Stimulated activated naive CD4-positive, alpha-beta T cell treated with Interleukin-2 at 50 U/mL for 16 hours (primary cell): ENCODE measurements around the gene TMEM127.
A peak's percentile ranks its signal among the peaks of the same experiment; 100 is the strongest.
"Not testable (repeated sequence)": the region's sequence is repeated elsewhere in the genome, so short reads cannot be mapped to it uniquely, and the experiment has no call there.

Source experiments
- DNase-seq: peaks from one replicate; lab custom pipeline; 2025; lab: John Stamatoyannopoulos, UW

Gene TMEM127

DNA sequence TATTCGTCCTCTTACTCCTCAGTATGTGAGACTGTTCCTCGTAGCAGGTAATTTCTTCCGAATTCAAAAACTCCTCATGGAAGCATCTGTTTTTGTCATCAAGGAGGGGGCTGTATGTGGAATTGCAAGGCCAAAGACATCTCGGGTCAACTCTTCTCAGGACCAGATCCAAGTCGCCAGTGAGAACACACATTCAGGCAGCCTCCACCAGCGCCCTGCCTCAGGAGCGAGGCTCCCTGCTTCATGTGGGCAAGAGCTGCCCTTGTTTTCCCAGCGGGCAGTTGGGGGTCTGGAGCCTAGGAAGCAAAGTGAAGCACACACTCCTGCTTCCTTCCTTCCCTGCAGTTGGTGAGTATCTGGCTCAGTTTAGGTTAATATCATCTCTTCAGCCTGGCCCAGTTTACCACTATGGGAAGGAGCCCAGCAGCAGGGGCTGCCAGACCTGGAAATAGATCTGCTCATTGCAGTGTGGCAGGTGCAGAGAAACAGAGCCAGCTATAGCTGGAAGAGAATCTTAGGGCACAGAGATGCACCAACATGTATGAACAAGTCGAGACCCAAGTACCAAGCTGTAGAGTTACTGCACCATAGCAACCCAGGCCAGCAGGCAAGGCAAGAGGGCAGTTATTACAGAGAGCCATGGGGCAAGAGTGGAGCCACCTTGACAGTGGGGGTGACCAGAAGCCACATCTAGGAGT is 25.3 kb downstream of the TMEM127 start:
- DNase-seq: no peak

DNA sequence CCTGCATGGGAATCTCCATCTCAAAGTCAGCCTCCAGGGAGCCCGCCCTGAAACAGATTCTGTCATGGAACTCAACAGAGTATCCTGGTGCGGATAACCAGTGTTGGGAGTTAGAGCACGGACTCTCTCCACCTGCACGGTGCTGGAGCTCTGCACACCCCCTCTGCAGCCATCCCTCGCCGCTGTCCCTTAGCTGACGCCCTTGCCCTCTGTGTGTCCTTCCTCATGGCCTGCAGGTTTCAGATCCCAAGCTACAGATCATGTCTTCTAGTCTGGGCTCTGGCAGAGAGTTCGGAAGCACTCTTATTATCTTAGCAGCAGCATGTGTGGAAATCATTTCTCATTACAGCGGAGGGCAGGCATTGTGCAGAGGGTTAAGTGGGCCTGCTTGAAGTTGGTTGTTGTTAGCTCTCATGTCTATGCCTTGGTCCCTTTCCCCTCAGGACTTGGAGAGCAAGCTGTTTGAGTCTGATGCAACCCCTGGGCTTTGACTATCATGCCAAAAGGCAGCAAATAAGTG is 26.0 kb downstream of the TMEM127 start:
- DNase-seq: no peak

DNA sequence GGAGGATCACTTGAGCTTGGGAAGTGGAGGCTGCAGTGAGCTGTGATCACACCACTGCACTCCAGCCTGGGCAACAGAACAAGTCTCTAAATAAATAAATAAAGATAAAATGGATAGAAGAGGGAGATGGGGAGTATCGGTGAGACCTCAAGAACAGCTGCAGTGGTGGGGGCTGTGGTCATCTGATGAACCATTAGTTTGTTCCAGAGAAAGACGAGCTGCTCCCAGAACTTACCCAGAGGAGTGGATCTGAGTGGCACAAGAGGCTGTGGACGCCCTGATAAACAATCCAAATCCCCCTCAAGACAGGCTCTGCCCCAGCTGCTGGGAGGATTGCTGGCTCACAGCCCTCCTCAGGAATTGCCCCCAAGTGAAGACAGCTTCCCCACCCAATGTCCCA is 26.7 kb downstream of the TMEM127 start:
- no peak for DNase-seq

DNA sequence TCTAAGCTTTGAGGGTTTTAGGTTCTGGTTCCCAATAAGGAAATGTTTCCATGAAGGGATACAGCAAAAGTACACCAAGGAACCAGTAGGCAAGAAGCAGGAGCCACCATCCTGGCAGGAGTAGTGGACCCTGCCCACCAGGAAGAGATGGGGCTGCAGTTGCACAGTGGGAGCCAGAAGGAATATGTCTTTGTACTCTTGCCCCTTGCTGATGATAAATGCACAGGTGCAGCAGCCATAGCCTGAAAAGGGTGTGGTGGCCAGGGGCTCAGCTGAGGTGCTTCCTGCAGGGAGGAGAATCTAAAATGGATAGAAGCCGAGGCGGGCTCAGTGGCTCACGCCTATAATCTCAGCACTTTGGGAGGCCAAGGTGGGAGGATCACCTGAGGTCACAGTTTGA is 27.5 kb downstream of the TMEM127 start:
- DNase-seq: no peak

DNA sequence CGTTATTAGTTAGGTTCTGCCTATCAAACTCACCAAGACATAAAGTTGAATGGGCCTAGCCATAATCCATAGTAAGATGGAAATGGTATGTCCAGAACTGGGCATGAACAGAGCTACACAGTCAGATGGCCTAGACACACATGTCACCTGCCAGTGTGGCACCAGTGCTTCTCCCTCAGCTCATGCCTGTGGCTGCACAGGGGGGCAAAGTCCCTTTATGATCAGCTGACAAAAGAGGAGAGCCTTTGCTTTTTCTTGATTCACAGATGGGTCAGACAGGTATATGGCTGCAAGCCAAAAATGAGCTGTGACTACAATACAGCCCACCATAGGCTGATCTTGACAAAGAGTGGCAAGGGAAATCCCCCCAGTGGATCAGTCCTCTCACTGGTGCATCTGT is 28.9 kb downstream of the TMEM127 start:
- DNase-seq: no peak

DNA sequence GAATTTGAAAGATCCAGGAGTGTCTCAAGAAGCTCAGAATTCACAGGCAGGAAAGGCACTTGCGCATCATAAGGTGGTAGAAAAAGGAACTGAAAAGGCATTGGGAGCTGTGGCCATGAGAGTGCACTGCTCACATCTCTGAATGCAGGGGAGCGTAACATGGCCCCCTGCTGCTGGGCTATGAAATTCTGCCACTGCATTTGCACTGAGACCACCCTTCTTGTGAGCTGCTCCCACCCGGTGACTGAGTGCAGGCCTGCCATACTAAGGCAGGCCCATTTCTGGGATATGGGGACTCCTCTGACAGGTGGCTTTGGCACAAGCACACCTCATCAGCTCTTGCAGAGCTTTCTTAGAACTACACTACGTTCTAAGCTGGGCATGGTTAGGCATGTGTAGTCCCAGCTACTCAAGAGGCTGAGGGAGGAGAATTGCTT is 31.9 kb downstream of the TMEM127 start:
- no peak for DNase-seq

DNA sequence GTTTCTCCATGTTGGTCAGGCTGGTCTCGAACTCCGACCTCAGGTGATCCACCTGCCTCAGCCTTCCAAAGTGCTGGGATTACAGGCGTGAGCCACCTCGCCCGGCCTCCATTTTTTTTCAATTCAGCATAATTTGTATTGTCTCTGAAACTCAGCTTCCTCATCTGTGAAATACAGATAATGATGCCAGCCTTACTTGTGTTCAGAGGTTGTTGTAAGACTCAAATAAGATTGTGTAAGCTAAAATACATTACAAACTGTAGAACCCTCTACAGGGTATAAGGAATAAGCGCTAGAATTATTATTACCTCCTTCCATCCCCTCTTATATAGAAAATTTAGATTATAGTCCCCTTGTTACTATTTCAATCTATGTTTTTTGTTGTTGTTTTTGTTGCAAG is 32.4 kb downstream of the TMEM127 start:
- DNase-seq: no peak

DNA sequence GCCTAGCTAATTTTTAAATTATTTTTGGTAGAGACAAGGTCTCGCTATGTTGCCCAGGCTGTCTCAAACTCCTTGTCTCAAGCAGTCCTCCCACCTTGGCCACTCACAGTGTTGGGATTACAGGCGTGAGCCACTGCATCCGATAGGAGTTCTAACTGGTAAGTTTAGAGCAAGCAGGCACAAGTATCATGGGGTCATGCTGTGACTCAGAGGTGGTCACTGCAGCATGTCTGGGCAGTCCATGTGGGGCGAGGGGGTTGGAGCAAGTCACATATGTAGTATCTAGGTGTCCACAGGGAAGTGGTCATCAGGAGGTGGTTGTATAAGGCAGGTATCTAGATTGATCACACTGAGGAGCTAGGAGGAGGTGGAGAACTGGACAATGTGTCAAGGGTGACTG is 34.5 kb downstream of the TMEM127 start:
- DNase-seq: no peak

DNA sequence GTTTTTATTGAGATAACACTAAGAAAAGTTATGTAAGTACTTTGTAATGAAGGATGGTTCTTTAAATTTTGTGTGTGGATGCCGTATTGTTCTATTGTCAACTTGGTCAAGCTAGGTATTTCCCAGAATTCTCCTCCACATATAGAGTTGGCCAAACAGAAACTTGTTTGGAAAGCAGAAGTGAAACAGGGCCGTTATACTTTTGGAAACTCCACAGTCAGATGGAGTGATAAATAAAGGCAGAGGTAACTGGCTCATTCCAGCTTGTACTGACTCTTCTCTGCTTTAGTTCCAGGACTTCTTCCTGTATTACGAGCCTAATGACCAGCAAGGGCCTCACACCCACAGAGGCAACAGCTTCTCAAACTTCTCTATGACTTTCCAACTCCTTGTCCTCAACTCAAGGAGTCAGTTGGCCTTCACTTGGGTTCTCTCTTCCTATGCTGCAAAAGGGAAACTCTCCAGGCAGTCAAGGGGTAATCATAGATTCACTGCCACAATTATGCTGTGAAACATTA is 40.7 kb downstream of the TMEM127 start:
- no peak for DNase-seq

DNA sequence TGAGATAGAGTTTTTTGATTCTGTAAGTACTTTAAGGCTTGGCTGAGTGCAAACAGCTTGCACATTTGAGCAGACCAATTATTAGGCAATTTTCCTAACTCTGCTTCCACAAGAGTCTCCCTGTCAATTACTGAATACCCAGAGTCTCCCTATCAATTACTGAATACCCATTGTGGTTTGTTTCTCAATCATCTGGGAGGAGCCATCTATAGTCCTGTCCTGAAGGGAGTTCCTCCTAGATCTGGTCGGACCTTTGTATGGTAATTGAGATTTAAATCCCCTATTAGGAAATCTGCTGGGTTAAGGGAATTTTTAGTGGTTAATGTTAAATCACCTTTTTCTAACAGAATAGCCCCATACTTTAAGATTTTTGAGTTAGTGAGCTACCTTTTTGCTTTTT is 44.7 kb downstream of the TMEM127 start:
- not testable (repeated sequence) for DNase-seq

DNA sequence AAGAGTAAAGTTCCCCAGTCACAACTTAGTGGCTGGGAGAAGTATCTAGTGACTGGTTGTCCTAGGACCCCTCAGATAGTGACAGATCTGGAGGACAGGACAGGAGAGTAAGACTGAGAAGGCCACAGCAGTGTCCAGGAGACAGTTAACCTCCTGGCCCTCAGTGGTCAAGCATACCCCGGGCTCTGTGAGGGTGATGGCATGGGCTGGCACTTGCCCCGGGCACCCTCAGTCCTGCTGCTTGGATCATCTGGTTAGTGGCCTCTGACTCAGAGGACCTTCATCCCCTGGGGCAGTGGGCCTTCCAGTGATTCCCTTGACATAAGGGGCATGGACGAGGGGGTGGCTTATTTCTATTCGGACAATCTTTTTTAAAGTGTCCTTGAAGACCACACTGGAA is 45.8 kb downstream of the TMEM127 start:
- not testable (repeated sequence) for DNase-seq

DNA sequence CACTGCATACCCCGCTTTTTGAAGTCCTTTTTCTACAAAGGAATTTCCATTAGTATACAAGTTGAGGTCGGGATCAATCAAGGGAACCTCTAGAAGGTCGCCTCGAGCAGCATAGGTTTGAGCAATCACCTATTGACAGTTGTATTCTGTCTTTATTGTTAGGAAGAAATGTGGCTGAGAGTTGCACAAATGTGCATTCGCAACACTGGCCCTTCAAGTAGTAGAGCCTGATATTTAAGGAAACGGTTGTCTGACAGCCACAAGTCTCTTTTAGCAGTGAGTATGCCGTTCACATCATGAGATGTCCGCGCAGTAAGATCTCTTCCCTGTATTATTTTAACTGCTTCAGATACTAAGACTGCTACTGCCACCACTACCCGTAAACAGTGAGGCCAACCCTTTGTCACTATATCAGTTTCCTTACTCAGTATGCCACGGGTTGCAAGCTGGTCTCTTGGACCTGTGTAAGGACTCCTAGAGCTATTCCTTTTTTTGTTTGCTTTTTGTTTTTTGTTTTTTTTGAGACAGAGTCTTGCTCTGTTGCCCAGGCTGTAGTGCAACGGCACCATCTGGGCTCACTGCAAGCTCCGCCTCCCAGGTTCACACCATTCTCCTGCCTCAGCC is 47.2 kb downstream of the TMEM127 start:
- no peak for DNase-seq

DNA sequence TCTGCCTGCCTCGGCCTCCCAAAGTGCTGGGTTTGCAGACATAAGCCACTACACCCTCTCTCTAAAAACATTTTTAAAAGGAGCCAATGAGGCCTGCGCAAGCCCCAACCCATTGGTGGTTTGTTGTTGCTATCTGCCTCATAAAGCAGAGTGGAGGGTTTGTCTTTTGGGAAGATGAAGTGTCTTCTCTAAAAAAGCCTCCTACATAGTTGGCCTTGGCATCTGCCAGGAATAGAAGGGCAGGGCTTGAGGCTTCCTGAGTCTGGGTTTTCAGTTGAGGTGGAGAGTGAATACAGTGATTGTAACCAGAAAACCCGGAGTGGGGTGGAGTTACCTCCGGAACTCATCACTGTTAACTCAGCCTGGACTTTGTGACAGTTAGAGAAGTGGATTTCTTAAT is 51.2 kb downstream of the TMEM127 start:
- DNase-seq: no peak

DNA sequence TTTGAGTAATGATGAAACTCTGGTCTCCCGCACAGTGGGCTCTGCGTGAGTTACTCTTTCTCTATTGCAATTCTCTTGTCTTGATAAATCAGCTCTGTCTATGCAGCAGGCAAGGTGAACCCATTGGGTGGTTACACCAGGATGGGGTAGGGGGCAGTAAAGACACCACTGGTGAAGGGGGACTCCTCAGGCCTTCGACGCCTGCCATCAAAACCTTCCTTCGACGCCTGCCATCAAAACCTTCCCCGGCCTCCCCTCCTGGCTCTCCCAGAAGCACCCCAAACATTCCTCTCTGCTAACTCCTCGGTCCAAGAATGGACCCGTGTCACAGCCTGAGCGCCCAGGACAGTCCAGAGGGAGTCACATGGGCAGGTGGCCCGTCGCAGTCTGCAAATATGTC is 52.4 kb downstream of the TMEM127 start:
- no peak for DNase-seq

DNA sequence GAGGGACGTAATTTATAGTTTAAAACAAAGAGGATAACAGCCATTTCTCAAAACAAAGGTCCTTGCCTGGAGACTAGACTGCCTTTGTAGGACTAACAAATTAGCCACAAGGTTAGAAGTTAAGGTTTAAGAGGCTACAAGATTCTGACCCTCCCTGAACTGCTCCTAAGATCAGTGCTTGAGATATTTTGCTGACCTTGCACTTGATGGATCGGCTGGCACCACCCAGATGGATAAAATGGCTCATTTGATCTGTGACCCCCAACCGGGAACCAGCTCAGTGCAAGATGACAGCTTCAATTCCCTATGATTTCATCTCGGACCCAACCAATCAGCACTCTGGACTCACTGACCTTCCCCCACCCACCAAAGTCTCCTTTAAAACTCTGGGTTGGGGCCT is 53.5 kb downstream of the TMEM127 start:
- DNase-seq: no peak

DNA sequence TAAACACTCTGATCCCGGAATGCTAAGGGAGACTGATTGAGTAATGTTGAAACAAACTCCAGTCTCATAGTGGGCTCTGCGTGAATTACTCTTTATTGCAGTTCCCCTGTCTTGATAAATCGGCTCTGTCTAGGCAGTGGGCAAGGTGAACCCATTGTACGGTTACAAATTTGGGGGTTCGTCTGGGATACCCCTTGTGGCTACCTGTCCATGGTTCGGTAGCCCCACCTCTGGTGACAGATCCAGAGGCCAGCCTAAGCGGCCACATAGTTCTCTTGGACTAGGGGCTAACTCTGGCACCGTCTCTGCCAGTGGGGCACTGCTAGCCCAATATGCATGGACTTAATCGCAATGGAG is 56.1 kb downstream of the TMEM127 start:
- DNase-seq: no peak

DNA sequence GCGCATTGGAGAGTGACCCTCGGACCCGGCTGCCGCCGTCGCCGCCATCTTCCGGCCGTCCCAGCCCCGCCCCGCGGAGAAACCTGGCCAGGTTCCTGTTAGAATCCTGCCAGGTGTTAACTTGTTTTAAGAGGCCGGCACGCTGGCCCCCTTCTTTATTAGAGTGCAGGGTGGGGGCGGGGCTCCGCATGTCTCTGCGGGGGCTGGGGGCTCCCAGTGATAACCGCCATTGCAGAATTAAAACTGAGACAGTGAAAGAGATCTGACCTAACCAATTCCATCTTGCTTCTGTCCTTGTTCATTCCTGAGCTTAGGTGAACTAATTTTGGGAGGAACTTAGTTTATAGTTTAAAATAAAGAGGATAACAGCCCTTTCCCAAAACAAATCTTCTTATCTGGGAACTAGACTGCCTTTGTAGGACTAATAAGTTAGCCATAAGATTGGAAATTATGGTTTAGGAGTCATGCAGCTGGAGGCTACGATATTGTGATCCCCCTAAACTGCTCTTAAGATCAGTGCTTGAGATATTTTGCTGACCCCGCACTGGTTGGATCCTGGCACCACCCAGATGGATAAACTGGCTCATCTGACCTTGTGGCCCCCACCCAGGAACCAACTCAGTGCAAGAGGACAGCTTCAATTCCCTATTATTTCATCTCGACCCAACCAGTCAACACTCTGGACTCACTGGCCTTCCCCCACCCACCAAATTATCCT is 56.6 kb downstream of the TMEM127 start:
- no peak for DNase-seq

DNA sequence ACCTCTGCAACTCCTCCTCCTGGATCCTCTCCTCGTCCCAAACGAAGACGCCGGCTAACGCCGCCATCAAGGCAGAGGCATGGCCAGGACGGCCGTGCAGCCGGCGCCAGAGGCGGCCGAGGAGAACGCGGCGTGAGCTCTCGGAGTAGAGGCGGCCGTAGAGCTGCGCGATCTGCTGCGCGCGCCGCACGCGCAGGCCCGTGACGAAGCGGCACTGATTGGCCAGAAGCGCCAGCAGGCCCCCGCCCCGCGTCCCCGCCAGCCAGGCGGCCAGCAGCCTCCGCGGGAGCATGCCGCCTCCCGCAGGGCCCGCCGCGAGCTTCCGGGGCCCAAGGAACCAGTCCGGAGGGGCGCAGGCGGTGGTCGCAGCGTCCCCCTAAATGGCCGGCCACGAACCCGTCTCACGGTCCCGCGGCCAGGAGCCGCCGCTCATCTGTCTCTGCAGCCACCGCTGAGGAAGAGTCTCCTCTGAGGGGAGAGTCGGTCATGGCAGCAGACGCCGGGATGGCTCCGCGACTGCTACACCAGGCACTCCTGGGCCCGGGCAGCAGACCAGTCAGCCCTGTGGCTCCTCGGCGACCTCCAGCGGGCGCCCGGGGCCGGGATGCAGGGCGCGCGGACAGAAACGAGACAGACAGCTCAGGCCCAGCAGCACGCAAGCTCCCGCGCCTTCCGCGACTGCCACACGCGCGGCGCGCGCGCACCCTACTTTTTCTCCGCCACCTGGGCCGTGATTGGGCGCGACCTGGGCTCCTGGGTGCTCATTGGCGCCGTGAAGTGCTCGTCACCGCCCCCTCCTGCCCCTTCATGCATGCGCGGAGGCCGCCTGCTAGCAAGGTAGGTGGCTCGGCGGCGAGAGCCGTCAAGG is 57.4 kb downstream of the TMEM127 start, which contains the start of gene STARD7:
Gene STARD7 (minus strand): TSS at position 685 of the 868 bp plus-strand sequence. CDS start 393 bp downstream, at position 292.
- DNase-seq: peak; percentile 96

DNA sequence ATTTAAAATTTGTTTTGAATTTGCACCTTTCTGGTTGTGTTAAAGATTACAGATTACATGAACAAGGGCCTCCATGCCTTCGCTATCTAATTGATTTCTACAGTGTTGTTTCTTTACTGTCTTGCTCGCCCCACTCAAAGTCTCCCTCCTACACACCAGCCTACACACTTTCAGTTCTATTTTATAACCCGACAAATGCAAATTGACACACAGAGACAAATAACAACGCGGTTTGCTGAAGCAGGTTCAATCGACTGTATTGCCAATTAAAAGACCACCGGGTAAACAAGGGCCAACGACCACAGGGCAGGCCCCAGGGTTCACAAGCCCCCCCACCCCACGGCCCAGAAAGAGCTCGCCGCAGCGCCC is 58.0 kb downstream of the TMEM127 start:
- no peak for DNase-seq

DNA sequence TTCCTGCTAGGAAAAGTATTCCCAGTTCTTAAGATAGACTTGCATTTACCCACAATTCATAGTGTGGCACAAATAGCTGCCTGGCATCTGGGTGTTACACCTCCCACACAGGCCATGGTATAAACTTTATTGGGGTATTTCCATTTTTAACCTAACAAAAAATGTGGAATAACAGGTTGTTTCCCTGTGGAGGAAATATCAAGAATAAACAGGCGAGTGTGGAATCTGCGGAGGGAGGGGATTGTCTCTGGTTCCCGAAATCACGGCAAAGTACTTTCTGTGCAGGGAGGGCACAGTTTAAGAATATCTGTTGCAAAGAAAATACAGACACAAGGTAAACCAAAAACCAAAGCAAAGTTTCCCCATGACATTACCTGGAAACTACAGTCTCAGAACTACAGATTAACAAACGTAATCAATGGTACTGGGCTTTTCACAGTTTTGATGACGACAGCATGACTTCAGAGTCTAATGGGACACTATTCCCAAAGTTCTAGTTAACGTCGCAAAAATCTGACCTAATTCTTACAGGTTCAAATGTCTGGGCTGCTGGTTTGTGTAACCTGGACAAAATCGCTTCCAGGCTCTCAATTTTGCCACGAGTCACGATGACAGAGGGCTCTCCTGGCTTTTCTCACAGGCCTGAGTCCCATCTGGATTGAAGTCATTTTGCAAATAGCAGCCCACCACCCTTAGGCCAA is 58.6 kb downstream of the TMEM127 start:
- DNase-seq: no peak

DNA sequence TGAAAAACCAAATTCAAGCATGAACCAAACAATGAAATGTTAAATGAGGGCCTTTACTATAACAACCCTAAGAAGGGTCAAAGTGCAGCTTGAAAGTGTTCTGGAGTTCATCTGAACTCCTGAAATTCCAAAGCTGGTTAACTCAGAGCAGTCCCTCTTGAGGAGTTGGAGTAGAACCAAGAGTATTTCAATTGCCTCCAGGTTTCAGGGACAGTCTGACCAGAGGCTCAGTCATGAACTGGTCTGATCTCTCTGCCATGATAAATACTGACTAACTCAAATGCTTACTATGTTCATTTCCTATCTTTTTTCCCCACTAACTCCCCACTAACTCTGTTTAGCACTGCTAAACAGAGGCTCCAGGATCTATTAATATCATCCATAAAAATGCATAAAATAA is 59.9 kb downstream of the TMEM127 start:
- no peak for DNase-seq
